Mesenchymal stem cell (in vitro differentiated cells and primary cell): ENCODE measurements around the gene SLC31A1.
A peak's percentile ranks its signal among the peaks of the same experiment; 100 is the strongest.

Experiments used
- DNase-seq: peaks from one replicate; pipeline ENCODE4 v3.0.0-alpha.2; 2013
- H2AFZ ChIP-seq: one replicate; pipeline ENCODE4 v1.6.1; 2013; ENCODE audit warnings: low read depth, mild to moderate bottlenecking, control low read depth, inconsistent platforms, low read length, moderate library complexity
- H2AK5ac ChIP-seq: 2 replicates; pipeline ENCODE4 v1.6.1; 2013; ENCODE audit warnings: low read length, moderate library complexity, mild to moderate bottlenecking, inconsistent platforms; ENCODE audit not compliant: severe bottlenecking
- H2BK120ac ChIP-seq: one replicate; pipeline ENCODE4 v1.6.1; 2013; ENCODE audit warnings: low read depth, mild to moderate bottlenecking, inconsistent platforms, low read length, moderate library complexity
- H2BK12ac ChIP-seq, 2 experiments: one replicate each; pipeline ENCODE4 v1.6.1; 2013; ENCODE audit warnings: inconsistent platforms in 2 of 2, low read length in 2 of 2, mild to moderate bottlenecking in 2 of 2, moderate library complexity in 2 of 2, control low read depth in 1 of 2
- H2BK15ac ChIP-seq: one replicate; pipeline ENCODE4 v1.6.1; 2013; ENCODE audit warnings: mild to moderate bottlenecking, low read depth, inconsistent platforms; ENCODE audit not compliant: poor library complexity, severe bottlenecking
- H2BK5ac ChIP-seq: 2 replicates; pipeline ENCODE4 v1.6.1; 2013; ENCODE audit warnings: low read depth, mild to moderate bottlenecking, low read length, control low read depth, inconsistent platforms; ENCODE audit not compliant: poor library complexity, severe bottlenecking
- H3K14ac ChIP-seq, 2 experiments: one replicate each; pipeline ENCODE4 v1.6.1; 2013; ENCODE audit warnings: inconsistent platforms in 2 of 2, low read length in 2 of 2, control low read depth in 1 of 2, mild to moderate bottlenecking in 1 of 2, moderate library complexity in 1 of 2
- H3K18ac ChIP-seq, 2 experiments: one replicate each; pipeline ENCODE4 v1.6.1; 2013; ENCODE audit warnings: inconsistent platforms in 2 of 2, low read length in 2 of 2, control low read depth in 1 of 2, low read depth in 1 of 2, mild to moderate bottlenecking in 1 of 2
- H3K23ac ChIP-seq, 2 experiments: one replicate each; pipeline ENCODE4 v1.6.1; 2013; ENCODE audit warnings: inconsistent platforms in 2 of 2, low read length in 2 of 2, mild to moderate bottlenecking in 2 of 2, moderate library complexity in 2 of 2, control low read depth in 1 of 2
- H3K27ac ChIP-seq: 2 replicates; pipeline ENCODE4 v1.5.1; 2013; ENCODE audit warnings: mild to moderate bottlenecking, moderate library complexity, low read length, control low read depth, inconsistent platforms; ENCODE audit not compliant: poor library complexity, severe bottlenecking
- H3K27me3 ChIP-seq, 2 experiments: 2 replicates each; pipeline versions ENCODE4 v1.6.1 to v1.7.0; 2013; ENCODE audit warnings: low read length in 2 of 2, mild to moderate bottlenecking in 2 of 2, moderate library complexity in 2 of 2, control low read depth in 1 of 2, inconsistent platforms in 1 of 2; ENCODE audit not compliant: control insufficient read depth in 1 of 2, insufficient read depth in 1 of 2
- H3K36me3 ChIP-seq, 2 experiments: 2 replicates each; pipeline versions ENCODE4 v1.6.1 to v1.7.0; 2013; ENCODE audit warnings: low read length in 2 of 2, control low read depth in 1 of 2, inconsistent platforms in 1 of 2, low read depth in 1 of 2, mild to moderate bottlenecking in 1 of 2; ENCODE audit not compliant: insufficient read depth in 2 of 2, control insufficient read depth in 1 of 2
- H3K4ac ChIP-seq, 2 experiments: one replicate each; pipeline ENCODE4 v1.6.1; 2013; ENCODE audit warnings: inconsistent platforms in 2 of 2, low read length in 2 of 2, mild to moderate bottlenecking in 2 of 2, moderate library complexity in 2 of 2, control low read depth in 1 of 2, low read depth in 1 of 2
- H3K4me1 ChIP-seq: 2 replicates; pipeline ENCODE4 v1.6.1; 2013; ENCODE audit warnings: low read depth, low read length, control low read depth; ENCODE audit not compliant: control insufficient read depth, insufficient read depth
- H3K4me2 ChIP-seq: 2 replicates; pipeline ENCODE4 v1.6.1; 2013; ENCODE audit warnings: low read length, mild to moderate bottlenecking, inconsistent platforms; ENCODE audit not compliant: poor library complexity, severe bottlenecking
- H3K4me3 ChIP-seq, 2 experiments: 2 replicates each; pipeline versions ENCODE4 v1.5.1 to v1.7.0; 2013; ENCODE audit warnings: low read length in 2 of 2, mild to moderate bottlenecking in 2 of 2, control low read depth in 1 of 2, low read depth in 1 of 2; ENCODE audit not compliant: insufficient read depth in 1 of 2
- H3K79me1 ChIP-seq: replicated peaks from 2 replicates; pipeline ENCODE4 v1.6.1; 2013; ENCODE audit warnings: mild to moderate bottlenecking, control low read depth, low read length, inconsistent platforms; ENCODE audit not compliant: poor library complexity, severe bottlenecking
- H3K9ac ChIP-seq: 2 replicates; pipeline ENCODE4 v1.7.0; 2013; ENCODE audit warnings: mild to moderate bottlenecking, low read length, moderate library complexity
- H3K9me3 ChIP-seq: 2 replicates; pipeline ENCODE4 v1.7.0; 2013; ENCODE audit warnings: mild to moderate bottlenecking, low read length; ENCODE audit not compliant: control insufficient read depth
- H4K8ac ChIP-seq: one replicate; pipeline ENCODE4 v1.6.1; 2013; ENCODE audit warnings: inconsistent platforms, mild to moderate bottlenecking, low read length, moderate library complexity
- H4K91ac ChIP-seq: one replicate; pipeline ENCODE4 v1.6.1; 2013; ENCODE audit warnings: mild to moderate bottlenecking, low read length, inconsistent platforms
- WGBS: methylation state at CpG from one replicate; pipeline ENCODE4 v1.1.7; 2013; ENCODE audit warnings: mixed read lengths; 5-methylcytosine and 5-hydroxymethylcytosine counted together

SLC31A1 gene

DNA sequence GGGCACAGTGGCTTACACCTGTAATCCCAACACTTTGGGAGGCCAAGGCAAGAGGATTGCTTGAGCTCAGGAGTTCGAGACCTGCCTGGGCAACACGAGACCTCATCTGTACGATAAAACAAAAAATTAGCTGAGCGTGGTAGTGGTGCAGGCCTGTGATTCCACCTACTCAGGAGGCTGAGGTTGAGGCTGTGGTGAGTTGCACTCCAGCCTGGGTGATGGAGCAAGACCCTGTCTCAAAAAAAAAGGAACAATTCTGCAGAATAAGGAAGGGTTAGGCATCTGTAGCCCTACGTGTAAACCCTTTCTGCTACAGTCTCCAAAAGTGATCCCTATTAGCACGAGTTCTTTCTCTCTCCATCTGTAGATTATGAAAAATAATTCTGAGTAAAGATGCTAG lies 34.1 kb downstream of the SLC31A1 start:
- H3K36me3 ChIP-seq: peaks cover 16 to 52% of the 10 kb centered on the region in 2 experiments
- H3K4ac ChIP-seq: no peak overlapping the region
- H2AK5ac ChIP-seq: no peak overlapping the region
- H3K4me3 ChIP-seq: no peak overlapping the region
- H3K79me1 ChIP-seq: peaks cover 12% of the 10 kb centered on the region
- H3K23ac ChIP-seq: no peak overlapping the region
- no peak overlapping the region for H4K91ac ChIP-seq
- no peak overlapping the region for H2BK120ac ChIP-seq
- no peak overlapping the region for H2BK12ac ChIP-seq
- no peak overlapping the region for H2BK15ac ChIP-seq
- no peak overlapping the region for H3K4me2 ChIP-seq
- H3K18ac ChIP-seq: no peak overlapping the region
- no peak for DNase-seq
- no peak overlapping the region for H3K9ac ChIP-seq
- H3K9me3 ChIP-seq: peaks cover 4% of the 10 kb centered on the region
- no peak overlapping the region for H2BK5ac ChIP-seq
- no peaks in the 10 kb centered on the region for H3K4me1 ChIP-seq
- WGBS: 95% methylated on average over 6 of the region's 6 CpGs
- no peak overlapping the region for H2AFZ ChIP-seq
- no peak overlapping the region for H3K27ac ChIP-seq
- no peaks in the 10 kb centered on the region for H3K27me3 ChIP-seq
- H3K14ac ChIP-seq: no peak overlapping the region
- no peak overlapping the region for H4K8ac ChIP-seq

DNA sequence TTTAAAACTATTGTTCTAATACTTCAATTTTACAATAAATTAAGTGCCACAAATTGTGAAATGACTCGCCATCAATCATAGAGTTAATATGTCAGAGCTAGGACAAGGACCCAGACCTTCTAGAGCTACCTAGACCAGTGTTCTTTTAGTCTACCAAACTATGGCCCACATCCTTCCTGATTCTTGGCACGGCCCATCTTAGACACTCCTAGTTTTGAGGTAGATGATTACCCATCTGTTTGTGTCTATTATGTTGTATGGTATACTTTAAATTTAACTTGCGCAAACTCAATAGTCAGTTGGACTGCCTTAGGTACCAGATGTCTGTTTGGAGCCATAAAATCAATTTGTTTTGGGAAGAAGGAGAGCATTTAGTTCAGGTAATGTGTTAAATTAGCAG lies 36.5 kb downstream of the SLC31A1 start:
- no peaks in the 10 kb centered on the region for H3K9me3 ChIP-seq
- no peak overlapping the region for H2AK5ac ChIP-seq
- no peak overlapping the region for H3K4me2 ChIP-seq
- no peak overlapping the region for H4K91ac ChIP-seq
- H2BK12ac ChIP-seq: no peak overlapping the region
- H3K79me1 ChIP-seq: peaks cover 8% of the 10 kb centered on the region
- H3K14ac ChIP-seq: no peak overlapping the region
- no peak overlapping the region for H3K23ac ChIP-seq
- H2BK15ac ChIP-seq: no peak overlapping the region
- no peak overlapping the region for H4K8ac ChIP-seq
- no peak overlapping the region for H2BK5ac ChIP-seq
- H3K27me3 ChIP-seq: no peaks in the 10 kb centered on the region
- H3K4me1 ChIP-seq: peaks cover 2% of the 10 kb centered on the region
- H2AFZ ChIP-seq: no peak overlapping the region
- WGBS: 93% methylated on average over 3 of the region's 3 CpGs
- peaks cover 16 to 71% of the 10 kb centered on the region in 2 experiments for H3K36me3 ChIP-seq
- no peak overlapping the region for H3K4ac ChIP-seq
- DNase-seq: no peak
- H3K27ac ChIP-seq: no peak overlapping the region
- no peak overlapping the region for H3K4me3 ChIP-seq
- no peak overlapping the region for H3K9ac ChIP-seq
- no peak overlapping the region for H3K18ac ChIP-seq
- no peak overlapping the region for H2BK120ac ChIP-seq

DNA sequence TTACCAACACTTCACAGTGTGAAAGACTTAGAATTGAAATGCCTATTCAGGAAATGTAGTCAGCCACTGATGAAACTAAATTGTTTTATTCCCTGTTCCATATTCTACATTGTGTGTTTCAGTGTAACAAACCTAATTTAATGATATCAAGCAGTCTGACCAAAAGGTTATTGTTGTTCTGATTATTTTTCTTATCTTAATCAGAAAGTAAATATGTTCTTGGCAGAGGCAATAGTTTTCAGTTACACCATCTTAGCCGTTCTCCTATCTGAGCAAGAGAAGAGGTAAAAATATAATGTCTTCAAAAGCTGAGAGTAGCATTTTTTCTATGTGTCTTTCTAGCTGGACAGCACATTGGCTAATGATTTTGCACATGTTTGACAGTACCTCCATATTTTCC lies 36.9 kb downstream of the SLC31A1 start:
- Histone ChIP-seq H3K9me3 (no peaks in the 10 kb centered on the region), H3K4me2 (no peak overlapping the region), H4K91ac (no peak overlapping the region), H4K8ac (no peak overlapping the region), H3K23ac (no peak overlapping the region), H2BK12ac (no peak overlapping the region), H3K9ac (no peak overlapping the region), H3K4me3 (no peak overlapping the region), H2BK15ac (no peak overlapping the region), H2AFZ (no peak overlapping the region), H3K18ac (no peak overlapping the region), H2BK5ac (no peak overlapping the region), H2AK5ac (no peak overlapping the region), H3K27me3 (no peaks in the 10 kb centered on the region), H2BK120ac (no peak overlapping the region), H3K27ac (no peak overlapping the region), H3K4me1 (peaks cover 4% of the 10 kb centered on the region), H3K79me1 (peaks cover 6% of the 10 kb centered on the region), H3K4ac (no peak overlapping the region), H3K36me3 (peaks cover 16 to 73% of the 10 kb centered on the region in 2 experiments), H3K14ac (no peak overlapping the region)
- DNase-seq: no peak
- WGBS: no CpG with 5 or more reads among the region's 1 CpG

- peak overlapping the region; percentile 30 for H3K27ac ChIP-seq
- H3K36me3 ChIP-seq: peaks cover 11 to 75% of the 10 kb centered on the region in 2 experiments
- H2BK12ac ChIP-seq: no peak overlapping the region
- no peak overlapping the region for H4K91ac ChIP-seq
- no peak overlapping the region for H2BK120ac ChIP-seq
- WGBS: 80% methylated on average over 1 of the region's 1 CpG
- no peak overlapping the region for H3K9ac ChIP-seq
- no peak overlapping the region for H3K4me3 ChIP-seq
- H4K8ac ChIP-seq: no peak overlapping the region
- H3K4me2 ChIP-seq: peak overlapping the region; percentile 5
- H2AFZ ChIP-seq: no peak overlapping the region
- DNase-seq: no peak
- H3K23ac ChIP-seq: no peak overlapping the region
- H3K4ac ChIP-seq: no peak overlapping the region
- H2BK5ac ChIP-seq: no peak overlapping the region
- H3K9me3 ChIP-seq: no peaks in the 10 kb centered on the region
- H2AK5ac ChIP-seq: no peak overlapping the region
- H3K4me1 ChIP-seq: peaks cover 4% of the 10 kb centered on the region
- no peak overlapping the region for H2BK15ac ChIP-seq
- no peak overlapping the region for H3K18ac ChIP-seq
- H3K79me1 ChIP-seq: no peaks in the 10 kb centered on the region
- no peaks in the 10 kb centered on the region for H3K27me3 ChIP-seq
- H3K14ac ChIP-seq: no peak overlapping the region
Observed at GRCh38 chr9:113261917-113262671, 40.8 kb downstream of the SLC31A1 start.
